DMS53 treated with DMSO at 0.1 percent for 48 hours (cell line): Measurements from ENCODE around the gene MBD3.

Experiments
- DNase-seq: peaks from one replicate; lab custom pipeline; 2025; ENCODE audit not compliant: unreplicated experiment; lab: John Stamatoyannopoulos, UW

The MBD3 gene

GRCh38 chr19:1599460-1599846, 6.8 kb upstream of the MBD3 start:
- no peak for DNase-seq

- DNase-seq = no peak
Observed at GRCh38 chr19:1598777-1599459, 6.3 kb upstream of the MBD3 start.

- no peak for DNase-seq
Observed at GRCh38 chr19:1593501-1593772, 772 bp upstream of the MBD3 start.

- DNase-seq = peak; percentile 68
Observed at GRCh38 chr19:1592024-1592754, 476 bp downstream of the MBD3 start.

- no peak for DNase-seq
Observed at GRCh38 chr19:1591421-1592023, 1.1 kb downstream of the MBD3 start.

- no peak for DNase-seq
Observed at GRCh38 chr19:1590641-1591397, 1.8 kb downstream of the MBD3 start.

- DNase-seq = no peak
Observed at GRCh38 chr19:1587872-1588271, 4.8 kb downstream of the MBD3 start.

- DNase-seq = no peak
Observed at GRCh38 chr19:1585243-1585580, 7.5 kb downstream of the MBD3 start.

- DNase-seq = no peak
Observed at GRCh38 chr19:1584500-1585242, 8.0 kb downstream of the MBD3 start.

- no peak for DNase-seq
Observed at GRCh38 chr19:1582201-1582600, 10.5 kb downstream of the MBD3 start.

GRCh38 chr19:1580957-1581356, 11.7 kb downstream of the MBD3 start:
- no peak for DNase-seq

- DNase-seq = no peak
Observed at GRCh38 chr19:1580382-1580781, 12.3 kb downstream of the MBD3 start.

GRCh38 chr19:1579222-1579621, 13.4 kb downstream of the MBD3 start:
- DNase-seq = no peak

GRCh38 chr19:1577929-1578618, 14.6 kb downstream of the MBD3 start:
- DNase-seq = no peak

GRCh38 chr19:1577090-1577928, 15.4 kb downstream of the MBD3 start:
- DNase-seq = no peak

GRCh38 chr19:1576242-1577089, 16.2 kb downstream of the MBD3 start:
- DNase-seq = no peak

GRCh38 chr19:1575323-1576241, 17.1 kb downstream of the MBD3 start:
- no peak for DNase-seq
